GM18907 (cell line): ENCODE data around the gene GRB10.
A peak's percentile ranks its signal among the peaks of the same experiment; 100 is the strongest.

Source experiments
- ATAC-seq: cut with Tn5 transposase; IDR thresholded peaks from one replicate; pipeline ENCODE4 v1.9.1; 2021; ENCODE audit warnings: mild to moderate bottlenecking, moderate library complexity; ENCODE audit not compliant: unreplicated experiment

Gene GRB10

DNA sequence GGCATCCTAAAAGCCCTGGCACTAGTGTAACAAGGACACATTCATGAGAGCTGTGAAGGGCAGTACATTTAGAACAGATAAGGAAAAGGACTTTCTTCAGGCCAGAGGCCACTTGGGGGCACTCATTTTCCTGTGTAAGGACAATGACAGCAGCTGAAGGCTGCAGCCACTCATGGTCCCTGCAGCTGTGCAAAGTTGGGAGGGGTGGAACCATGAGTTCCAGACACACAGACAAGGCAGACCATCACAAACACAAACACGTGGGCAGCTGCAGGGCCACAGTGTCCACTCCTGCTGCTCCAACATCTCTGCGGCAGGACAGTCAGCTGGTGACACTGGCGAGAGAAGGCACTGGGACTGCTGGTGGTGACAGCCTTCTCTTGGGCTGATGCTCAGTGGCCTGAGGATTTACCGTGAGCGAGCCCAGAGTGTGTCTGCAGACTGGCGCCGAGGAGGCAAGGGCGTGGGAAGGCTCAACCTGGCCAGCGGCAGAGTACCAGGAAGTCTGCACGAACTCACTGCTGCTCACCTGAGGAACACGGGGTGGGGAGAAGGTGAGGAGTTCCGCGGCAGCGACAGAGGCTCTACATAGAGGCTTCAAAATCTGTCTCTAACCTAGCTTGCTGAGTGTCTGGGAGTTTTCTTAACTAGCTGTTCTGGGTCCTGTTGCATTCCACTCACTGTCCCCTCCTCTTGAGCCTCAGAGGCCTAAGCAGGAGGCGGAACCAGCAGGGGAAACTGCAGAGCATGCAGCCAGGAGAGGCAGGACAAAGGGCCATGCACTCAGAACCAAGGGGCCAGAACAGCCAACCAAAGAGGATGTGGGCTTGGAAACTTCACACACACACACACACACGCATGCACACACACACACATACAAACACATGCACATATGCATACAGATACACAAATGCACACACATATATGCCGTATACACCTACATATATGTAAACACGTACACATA, 141.0 kb downstream of the GRB10 start:
- no peak for ATAC-seq

DNA sequence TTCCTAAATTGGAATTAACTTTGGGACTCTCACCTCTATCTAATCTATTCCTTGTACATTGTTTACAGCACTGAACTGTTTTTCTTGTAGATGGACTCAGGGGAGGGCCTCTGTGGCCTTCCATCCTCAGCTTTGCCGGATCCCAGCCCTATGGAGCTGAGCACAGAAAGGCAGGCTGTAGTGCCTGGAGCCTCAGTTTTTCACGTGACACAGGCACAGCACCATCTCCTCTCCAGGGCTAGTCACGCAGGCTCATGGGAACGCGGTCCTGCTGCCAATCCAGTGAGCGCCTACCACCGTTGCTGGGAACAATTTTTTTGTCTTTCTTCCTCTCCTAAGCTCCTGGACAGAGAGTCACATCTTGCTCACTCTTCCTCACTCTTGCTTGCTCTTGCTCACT, 141.9 kb downstream of the GRB10 start:
- no peak for ATAC-seq

DNA sequence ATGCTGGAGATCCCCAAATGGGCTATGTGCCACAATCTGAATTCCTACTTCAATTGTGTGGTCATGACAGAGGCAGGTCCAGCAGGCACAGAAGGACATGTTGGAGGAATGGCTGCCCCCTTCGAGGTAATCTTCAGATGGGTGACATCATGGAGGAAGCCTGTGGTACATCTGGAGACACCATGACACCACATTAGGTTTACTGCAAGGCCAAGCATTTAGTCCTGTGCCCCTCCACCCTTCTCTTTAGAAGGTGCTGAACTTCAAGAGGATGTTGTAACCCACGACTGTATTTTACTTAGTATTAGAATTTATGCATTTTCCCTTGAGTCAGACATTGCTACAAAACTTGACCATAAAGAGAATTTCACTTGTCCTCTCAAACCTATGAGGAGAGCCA, 142.4 kb downstream of the GRB10 start:
- ATAC-seq = no peak

DNA sequence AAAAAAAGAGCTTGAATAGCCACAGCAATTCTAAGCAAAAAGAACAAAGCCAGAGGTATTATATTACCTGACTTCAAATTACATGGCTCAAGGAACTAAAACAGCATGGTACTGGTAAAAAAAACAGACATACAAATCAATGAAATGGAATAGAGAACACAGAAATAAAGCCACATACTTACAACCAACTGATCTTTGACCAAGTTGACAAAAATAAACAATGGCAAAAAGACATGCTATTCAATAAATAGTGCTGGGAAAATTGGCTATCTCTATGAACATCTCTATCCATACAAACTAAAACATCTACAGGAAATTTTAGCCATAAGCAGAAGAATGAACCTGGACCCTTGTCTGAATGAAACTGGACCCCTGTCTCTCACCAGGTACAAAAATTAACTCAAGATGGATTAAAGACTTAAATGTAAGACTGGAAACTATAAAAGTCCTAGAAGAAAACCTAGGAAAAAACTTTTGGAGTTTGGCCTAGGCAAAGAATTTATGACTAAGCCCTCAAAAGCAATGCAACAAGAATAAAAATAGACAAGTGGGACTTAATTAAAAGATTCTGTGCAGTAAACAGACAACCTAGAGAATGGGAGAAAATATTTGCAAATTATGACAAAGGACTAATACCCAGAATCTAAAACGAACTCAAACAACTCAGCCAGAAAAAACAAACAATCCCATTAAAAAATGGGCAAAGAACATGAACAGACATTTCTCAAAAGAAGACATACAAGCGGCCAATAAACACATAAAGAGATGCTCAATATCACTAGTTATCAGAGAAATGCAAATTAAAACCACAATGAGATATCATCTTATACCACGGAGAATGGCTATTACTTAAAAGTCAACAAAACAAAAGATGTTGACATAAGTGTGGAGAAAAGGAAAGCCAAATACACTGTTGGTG, 144.7 kb downstream of the GRB10 start:
- ATAC-seq = no peak

DNA sequence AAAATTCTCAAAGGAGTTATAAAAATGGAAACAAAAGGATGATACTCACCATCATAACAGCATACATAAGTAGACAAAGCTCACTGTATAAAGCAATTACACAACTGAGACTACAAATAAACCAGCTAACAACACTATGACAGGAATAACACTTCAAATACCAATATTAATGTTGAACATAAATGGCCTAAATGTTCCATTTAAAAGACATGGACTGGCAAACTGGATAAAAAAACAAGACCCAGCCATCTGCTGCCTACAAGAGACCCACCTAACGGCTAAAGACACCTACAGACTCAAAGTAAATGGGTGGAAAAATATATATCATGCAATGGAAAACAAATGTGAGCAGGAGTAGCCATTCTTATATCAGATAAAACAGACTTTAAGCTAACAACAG, 148.3 kb downstream of the GRB10 start:
- no peak for ATAC-seq

DNA sequence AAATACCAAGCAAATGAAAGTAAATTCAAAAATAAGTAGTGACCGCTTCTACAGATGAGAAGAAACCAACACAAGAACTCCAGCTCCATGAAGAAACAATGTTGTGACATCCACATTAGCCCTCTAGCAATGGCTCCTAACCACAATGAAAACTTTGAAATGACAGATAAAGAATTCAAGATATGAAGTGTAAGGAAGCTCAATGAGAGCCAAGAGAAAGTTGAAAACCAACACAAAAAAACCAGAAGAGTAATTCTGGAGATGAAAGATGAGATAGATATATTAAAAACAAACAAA, 149.3 kb downstream of the GRB10 start:
- no peak for ATAC-seq

DNA sequence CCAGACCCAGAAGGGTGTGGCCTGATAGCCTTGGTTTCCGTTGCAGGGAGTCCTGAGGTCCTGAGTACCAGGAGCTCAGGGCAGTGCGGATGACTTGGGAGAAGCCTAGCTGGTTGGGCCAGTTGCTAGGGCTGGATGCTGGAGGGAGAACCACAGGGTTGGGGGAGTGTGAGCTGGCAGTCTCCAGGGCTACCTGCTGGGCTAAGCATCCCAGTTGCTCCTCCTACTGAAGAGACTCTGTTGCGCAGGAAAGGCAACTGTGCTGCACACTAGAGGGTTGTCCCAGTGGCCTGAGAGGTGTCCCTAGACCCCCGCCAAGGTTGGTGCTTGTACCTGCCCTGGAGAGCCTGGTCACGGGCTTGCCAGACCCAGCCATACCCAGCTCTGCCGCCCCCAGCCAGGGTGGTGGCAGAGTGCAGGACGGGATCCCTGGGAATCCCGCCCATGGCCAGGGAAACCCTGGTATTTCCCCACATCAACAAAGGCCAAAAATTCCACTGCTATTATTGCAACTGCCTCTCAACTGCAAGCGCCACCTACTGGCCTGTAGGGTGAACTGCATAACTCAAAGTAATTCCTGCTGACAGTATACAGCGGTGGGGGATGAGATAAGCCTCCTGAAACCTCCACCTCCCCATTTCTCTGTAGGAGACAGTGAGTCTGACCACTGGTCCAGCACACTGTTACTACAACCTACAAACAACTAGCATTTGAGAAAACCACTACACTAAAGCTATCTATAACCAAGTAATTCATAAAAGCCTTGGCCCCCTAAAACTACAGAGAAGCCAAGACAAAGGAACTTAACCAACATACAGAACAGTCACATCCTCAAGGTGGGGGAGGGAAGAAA, 149.9 kb downstream of the GRB10 start:
- peak; percentile 89 for ATAC-seq

DNA sequence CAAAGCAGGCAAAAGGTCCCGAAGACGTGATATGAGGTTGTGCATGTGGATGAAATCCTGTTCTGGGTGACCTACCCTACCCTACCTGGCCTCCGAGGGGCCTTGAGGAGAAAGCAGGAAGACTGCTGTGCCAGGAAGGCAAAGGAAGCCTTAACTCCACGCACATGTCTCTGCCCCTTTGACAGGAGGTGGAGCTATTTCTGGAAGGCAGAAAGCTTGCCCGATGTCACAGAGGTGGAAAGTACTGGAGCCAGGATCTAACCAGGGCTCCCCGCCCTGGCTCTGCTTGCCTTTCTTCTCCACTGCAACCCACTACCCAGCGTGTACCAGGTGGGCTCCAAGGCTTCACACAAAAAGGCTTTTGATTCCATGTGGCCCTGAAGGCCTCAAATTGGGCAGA, 151.1 kb downstream of the GRB10 start:
- no peak for ATAC-seq

DNA sequence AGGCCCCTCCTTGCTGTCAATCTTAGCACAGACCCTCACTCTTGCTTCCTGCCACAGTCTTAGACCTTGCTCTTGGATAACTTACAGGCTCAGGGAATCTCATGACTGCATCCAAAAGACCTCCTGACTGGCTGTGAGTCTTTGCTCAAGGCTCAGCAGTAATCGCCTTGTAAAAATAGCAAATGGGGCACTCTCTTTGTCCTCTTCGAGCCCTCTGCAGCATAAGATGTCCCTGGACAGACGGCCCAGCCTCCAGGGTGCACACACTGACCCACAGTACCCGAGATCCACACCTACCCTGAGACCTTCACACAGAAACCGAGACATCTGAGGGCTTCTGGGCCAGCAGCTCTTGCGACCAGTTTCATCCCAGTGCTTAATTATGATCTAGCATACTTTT, 151.6 kb downstream of the GRB10 start:
- ATAC-seq = no peak

DNA sequence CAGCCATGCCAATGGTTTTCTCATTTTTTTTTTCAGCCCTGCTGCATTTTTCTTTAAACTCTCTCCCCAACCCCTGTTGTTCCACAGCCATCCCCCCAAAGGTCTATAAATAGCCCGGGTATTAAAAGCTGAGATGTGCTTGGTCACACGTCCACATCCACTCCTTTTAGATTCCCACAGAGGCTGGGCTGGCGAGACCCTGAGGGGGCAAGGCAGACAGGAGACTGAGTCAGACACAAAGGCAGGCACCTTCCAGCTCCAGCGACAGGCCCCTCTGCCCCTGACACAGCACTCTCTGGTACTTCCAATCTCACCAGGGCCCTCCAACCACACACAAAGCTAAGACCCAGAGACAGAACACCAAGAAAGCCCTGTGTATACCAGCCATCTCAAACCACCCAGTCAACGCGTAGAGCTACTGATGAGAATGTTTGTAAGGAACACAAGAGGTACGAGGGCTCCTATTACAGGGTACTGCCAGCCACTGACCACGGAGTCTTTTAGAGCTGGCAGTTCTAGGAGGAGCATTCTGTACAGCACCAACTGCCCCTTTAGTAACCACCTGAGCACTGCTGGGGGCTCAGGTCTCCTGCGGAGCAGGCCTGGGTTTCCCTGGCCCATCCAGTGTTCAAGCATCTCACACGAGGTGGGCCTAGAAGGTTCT, 153.3 kb downstream of the GRB10 start:
- ATAC-seq = no peak

DNA sequence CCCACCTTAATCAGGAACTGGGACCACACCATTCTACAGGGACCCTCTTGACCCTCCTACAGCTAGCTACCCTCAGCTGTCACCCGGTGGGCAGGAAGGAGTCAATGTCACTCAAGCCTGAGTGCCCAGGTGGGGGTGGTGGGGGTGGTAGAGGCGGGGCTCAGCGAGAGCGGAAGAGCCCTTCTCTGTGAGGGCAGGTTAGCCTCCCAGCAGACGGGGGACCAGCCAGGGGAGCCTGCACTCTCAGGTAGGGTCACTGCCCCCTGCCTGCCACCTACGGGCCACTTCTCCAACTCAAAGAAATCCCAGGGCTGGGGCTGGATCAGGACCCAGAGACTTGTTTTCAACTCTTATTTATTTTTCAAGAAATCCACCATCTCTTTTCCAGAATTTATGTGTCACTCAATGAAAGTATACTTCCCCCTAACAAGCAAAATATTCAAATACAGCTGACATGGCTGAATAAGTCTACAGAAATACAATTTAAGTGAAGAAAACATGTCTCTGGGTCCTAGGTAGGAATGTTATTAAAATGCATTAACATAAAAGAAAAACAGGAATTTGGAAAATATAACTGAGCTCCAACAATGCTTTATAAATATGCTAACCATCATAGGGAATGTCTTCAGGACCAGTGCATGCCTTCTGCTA, 154.1 kb downstream of the GRB10 start:
- no peak for ATAC-seq

DNA sequence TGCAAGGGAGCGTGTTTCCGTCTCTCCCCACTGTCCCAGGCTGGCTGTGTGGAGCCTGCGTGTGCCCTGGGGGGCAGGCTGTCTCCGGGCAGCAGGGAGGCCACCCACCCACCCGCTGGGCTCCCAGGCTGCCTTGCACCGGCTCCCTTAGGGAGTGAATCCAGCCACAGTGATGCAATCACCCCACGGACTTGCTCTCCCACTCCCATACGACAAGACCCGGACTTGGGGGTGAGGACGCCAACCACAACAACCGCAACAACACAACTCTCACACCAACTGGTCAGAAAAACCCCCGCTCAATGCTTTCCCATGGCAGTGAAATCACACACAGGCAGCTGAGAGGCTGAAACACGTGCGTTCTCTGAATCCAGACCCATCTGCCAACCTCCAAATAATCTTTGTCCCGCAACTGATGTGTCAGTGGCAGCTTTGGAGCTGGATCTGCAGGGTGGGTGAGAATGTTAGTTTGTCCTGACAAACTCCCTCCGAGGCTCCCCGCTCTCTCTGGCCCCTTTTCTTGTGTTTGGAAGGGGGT, 154.8 kb downstream of the GRB10 start:
- no peak for ATAC-seq

DNA sequence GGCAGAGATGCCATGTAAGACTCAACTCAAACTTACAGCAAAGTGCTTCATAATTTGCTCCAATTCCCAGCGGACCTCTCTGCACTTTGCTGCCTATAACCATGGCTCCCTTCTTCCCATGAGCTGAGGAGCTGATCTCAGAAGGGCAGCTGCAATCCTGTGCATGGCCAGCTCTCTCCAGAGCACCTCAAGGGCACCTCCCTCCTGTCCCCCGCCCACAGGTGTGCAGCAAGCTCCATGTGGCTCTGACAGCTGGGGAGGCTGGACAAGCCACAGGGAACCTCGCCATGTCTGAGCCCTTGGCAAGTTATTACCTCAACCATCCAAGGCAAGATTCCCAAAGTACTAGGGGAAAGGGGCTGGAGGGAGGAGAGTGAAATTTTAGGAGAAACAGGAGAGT, 156.4 kb downstream of the GRB10 start:
- ATAC-seq = no peak

DNA sequence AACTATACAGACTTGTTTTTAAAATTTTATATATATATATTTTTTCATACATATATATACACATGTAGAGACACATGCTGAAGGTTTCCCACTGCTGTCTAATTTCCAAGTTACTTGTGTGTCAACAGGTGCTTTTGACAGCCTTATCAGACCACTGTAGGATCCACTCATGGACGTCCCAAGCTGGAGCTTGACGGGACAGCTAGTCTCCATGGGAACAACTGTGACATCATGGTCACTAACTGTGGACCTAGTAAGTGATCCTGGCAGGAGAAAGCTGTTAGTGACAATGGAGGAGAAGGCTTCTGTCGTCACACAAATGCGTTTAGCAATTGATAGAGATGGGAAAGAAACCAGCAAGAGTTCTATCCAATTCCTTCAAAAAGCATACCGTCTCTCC, 157.3 kb downstream of the GRB10 start:
- ATAC-seq = no peak

DNA sequence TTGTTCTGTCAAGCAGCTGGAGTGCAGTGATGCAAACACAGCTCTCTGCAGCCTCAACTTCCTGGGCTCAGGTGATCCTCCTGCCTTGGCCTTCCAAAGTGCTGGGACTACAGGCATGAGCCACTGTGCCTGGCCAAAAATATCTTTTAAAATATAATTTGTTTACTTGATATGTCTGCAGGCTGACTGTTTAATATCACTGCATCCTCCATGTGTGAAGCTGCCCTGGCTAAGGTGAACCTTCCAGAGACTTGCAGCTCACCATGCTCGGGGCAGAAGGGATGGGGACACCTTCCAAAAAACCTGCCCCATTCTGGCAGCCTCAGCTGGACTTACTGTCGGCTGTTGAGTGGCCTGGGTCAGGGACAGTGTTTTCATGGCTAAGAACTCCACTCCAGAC, 159.9 kb downstream of the GRB10 start:
- no peak for ATAC-seq

DNA sequence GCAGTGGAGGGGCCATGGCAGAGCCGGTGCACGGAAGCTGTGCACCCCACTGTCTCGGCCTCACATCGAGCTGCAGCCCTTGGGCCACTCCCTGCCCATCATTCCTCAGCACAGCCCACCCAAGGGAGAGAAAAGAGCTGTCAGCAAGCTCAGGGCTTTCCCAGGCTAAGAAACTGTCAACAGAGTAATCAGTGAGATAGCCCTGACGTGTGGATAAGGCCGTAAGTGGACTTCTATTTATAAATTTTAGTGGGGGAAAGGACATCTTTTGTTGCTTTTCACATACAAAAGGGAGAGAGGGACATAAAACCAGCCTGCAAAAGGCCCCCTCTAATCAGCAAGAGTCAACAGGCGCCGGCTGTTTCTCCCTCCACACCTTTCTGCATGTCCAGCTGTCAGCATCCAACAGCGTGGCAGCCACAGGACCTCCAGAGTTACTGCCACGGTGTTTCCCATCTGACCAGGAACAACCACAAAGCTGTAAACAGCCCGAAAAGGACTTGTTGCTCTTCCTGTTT, 160.7 kb downstream of the GRB10 start:
- ATAC-seq = no peak

DNA sequence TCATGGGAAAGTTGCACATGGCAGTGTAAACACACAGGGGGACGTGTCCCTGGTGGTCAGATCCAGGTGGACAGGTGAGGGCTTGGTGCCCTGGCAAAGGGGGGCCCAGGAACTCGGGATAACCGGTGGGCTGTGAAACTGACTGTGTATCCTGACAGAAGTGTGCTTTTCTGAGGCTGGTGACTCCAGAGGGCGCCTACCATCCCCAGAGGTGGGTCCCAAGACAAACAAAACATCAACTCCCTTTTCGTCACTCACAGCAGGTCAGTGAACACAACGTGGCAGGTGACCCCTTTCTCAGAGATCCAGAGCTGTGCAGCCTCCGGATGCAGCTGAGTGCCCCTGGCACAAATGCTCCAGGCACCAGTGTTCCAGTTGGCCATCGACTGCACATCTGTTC, 161.5 kb downstream of the GRB10 start:
- no peak for ATAC-seq

DNA sequence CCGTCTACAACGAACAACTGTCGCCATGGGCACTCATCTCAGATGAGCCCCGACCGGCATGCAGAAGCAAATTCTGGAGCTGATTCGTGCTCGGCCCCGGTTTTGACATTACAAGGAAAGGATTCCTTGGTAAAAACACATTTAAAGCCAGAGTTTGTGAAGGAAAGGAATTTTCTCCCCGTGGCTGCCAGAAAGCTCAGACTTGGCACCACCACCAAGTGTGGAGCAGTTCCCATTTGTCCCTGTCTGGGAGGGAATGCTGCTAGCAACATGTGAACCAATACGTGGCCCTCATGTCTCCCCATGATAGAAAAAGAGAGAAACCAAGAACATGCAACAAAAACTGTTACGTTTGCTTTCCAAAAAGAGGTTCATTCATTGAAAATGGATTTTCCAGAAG, 162.3 kb downstream of the GRB10 start:
- no peak for ATAC-seq

DNA sequence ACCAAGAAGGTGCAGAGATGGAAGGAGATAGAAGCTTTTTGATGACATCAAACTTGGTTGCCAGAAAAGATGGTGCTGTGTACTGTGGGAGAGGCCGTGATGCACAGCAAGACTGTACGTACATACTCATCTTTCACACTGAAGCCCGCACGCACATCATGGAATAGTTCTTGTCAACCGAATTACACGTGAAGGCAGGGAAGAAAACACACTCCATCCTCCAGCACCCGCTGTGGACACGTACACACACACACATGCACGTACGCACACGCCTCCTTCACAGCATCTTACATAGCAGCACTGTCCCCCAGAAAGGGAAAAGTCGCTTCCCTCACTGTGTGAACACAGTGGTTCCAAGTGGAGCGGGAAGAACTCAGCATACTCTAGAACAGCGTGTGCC, 163.0 kb downstream of the GRB10 start:
- no peak for ATAC-seq

DNA sequence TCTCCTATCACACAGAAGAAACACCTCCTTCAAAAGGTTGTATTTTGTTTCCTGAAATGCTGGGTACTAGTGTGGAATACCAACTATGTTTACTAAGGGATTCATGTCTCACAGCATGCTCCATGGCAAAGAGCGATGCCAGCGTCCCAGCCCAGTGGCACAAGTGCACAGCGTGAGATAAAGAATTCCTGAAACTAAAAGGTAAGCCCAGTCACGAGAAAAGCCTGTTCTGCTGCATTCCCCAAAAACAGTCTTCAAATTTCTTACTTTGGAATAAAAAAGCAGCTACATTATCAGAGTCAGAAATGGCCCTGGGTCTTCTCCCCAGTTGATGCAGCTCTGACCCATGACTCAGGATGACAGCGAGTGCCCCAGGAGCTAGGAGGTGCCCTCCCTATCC, 164.4 kb downstream of the GRB10 start:
- no peak for ATAC-seq
